Nephron (organoid): ENCODE measurements around the gene PRND.
"Not testable (repeated sequence)": the region's sequence is repeated elsewhere in the genome, so short reads cannot be mapped to it uniquely, and the experiment has no call there.

Source experiments
- H3K27ac Mint-ChIP-seq, 3 experiments: 2 replicates each; pipeline ENCODE4 v1.8.0; 2020; ENCODE audit warnings: mixed read lengths in 3 of 3, mild to moderate bottlenecking in 2 of 3, moderate library complexity in 1 of 3
- H3K27me3 Mint-ChIP-seq: 2 replicates; pipeline ENCODE4 v1.8.0; 2021; ENCODE audit warnings: low read depth, mild to moderate bottlenecking, moderate library complexity, mixed read lengths
- H3K36me3 Mint-ChIP-seq: 2 replicates; pipeline ENCODE4 v1.8.0; 2020; ENCODE audit warnings: low read depth, mixed read lengths
- H3K4me1 Mint-ChIP-seq: 2 replicates; pipeline ENCODE4 v1.8.0; 2020; ENCODE audit warnings: mixed read lengths
- H3K4me3 Mint-ChIP-seq, 3 experiments: 2 replicates each; pipeline ENCODE4 v1.8.0; 2020; ENCODE audit warnings: mild to moderate bottlenecking in 3 of 3, mixed read lengths in 3 of 3, moderate library complexity in 2 of 3
- H3K9me3 Mint-ChIP-seq: 2 replicates; pipeline ENCODE4 v1.8.0; 2020; ENCODE audit warnings: mixed read lengths
- CTCF ChIP-seq, 3 experiments: fragments of 200-600 bp; sonication (generic); IDR thresholded peaks; one replicate each; pipeline ENCODE4 v1.5.0; 2021; ENCODE audit warnings: antibody characterized with exemption in 3 of 3; ENCODE audit not compliant: unreplicated experiment in 3 of 3

Gene PRND

GRCh38 chr20:4770026-4770425, 48.3 kb downstream of the PRND start:
- Mint-ChIP-seq H3K36me3 (no peaks in the 10 kb centered on the region), H3K27me3 (peaks cover 9% of the 10 kb centered on the region), H3K4me3 (no peak overlapping the region), H3K27ac (no peak overlapping the region), H3K9me3 (peaks cover 23% of the 10 kb centered on the region), H3K4me1 (no peaks in the 10 kb centered on the region)
- no peak for TF ChIP-seq CTCF (IDR thresholded peaks at IDR 0.05; ENCODE audit: unreplicated experiment in 3 of 3)

- no peaks in the 10 kb centered on the region for H3K36me3 Mint-ChIP-seq
- H3K4me3 Mint-ChIP-seq, result no peak overlapping the region
- no peak for TF ChIP-seq CTCF (IDR thresholded peaks at IDR 0.05; ENCODE audit: unreplicated experiment in 3 of 3)
- peaks cover 23% of the 10 kb centered on the region for H3K9me3 Mint-ChIP-seq
- H3K27me3 Mint-ChIP-seq, result peaks cover 10% of the 10 kb centered on the region
- H3K4me1 Mint-ChIP-seq, result no peaks in the 10 kb centered on the region
- no peak overlapping the region for H3K27ac Mint-ChIP-seq
Measured at GRCh38 chr20:4771004-4771403, 49.3 kb downstream of the PRND start.

DNA sequence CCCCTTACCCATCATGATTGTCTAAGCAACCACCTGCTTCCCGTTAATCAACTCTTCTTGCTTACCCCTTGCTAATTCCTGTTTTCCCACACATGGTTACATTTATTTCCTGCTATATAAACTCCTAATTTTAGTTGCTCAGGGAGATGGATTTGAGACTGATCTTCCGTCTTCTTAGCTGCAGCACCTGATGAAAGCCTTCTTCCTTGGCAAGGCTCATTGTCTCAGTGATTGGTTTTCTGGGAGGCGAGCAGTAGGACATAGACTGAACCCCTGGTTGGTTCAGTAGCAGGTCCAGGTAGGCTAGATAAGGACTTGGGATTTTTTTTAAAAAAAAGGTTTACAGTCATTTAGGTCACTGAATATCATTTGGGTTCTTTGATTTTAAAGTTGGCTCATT, 50.4 kb downstream of the PRND start:
- Mint-ChIP-seq H3K36me3 (no peaks in the 10 kb centered on the region), H3K9me3 (peaks cover 23% of the 10 kb centered on the region), H3K4me1 (no peaks in the 10 kb centered on the region), H3K4me3 (no peak overlapping the region), H3K27ac (no peak overlapping the region), H3K27me3 (peaks cover 10% of the 10 kb centered on the region)
- TF ChIP-seq CTCF (IDR thresholded peaks at IDR 0.05; ENCODE audit: unreplicated experiment in 3 of 3), result no peak

- H3K9me3 Mint-ChIP-seq, result peaks cover 23% of the 10 kb centered on the region
- H3K36me3 Mint-ChIP-seq, H3K27ac Mint-ChIP-seq, H3K4me3 Mint-ChIP-seq, H3K4me1 Mint-ChIP-seq: not testable (repeated sequence)
- H3K27me3 Mint-ChIP-seq, result peaks cover 10% of the 10 kb centered on the region
Measured at GRCh38 chr20:4773014-4773413, 51.3 kb downstream of the PRND start.

- H3K4me1 Mint-ChIP-seq, result no peaks in the 10 kb centered on the region
- H3K4me3 Mint-ChIP-seq, result no peak overlapping the region
- H3K27me3 Mint-ChIP-seq, result peaks cover 10% of the 10 kb centered on the region
- TF ChIP-seq CTCF (IDR thresholded peaks at IDR 0.05; ENCODE audit: unreplicated experiment in 3 of 3), result no peak
- no peak overlapping the region for H3K27ac Mint-ChIP-seq
- H3K9me3 Mint-ChIP-seq, result peaks cover 23% of the 10 kb centered on the region
- no peaks in the 10 kb centered on the region for H3K36me3 Mint-ChIP-seq
Measured at GRCh38 chr20:4773736-4774135, 52.0 kb downstream of the PRND start.

- Mint-ChIP-seq H3K36me3 (no peaks in the 10 kb centered on the region), H3K27ac (no peak overlapping the region), H3K27me3 (peaks cover 10% of the 10 kb centered on the region), H3K9me3 (peaks cover 23% of the 10 kb centered on the region), H3K4me1 (no peaks in the 10 kb centered on the region), H3K4me3 (no peak overlapping the region)
- TF ChIP-seq CTCF (IDR thresholded peaks at IDR 0.05; ENCODE audit: unreplicated experiment in 3 of 3), result no peak
Measured at GRCh38 chr20:4774207-4774606, 52.5 kb downstream of the PRND start.
